ENCODE measurements around the gene SV2B. TPM values are rescaled to one million over a fixed set of nuclear protein-coding genes. Genes with fewer than 3 reads are reported as not detected.

The SV2B gene
- total RNA-seq, 1 experiment from 2014 or later, result 0.44 TPM

GRCh38 chr15:91055548-91056331, 44.3 kb upstream of the SV2B start:
- peaks cover 4% of the 10 kb centered on the region for H3K36me3 Mint-ChIP-seq (ENCODE audit: insufficient read depth, unreplicated experiment)
- peak; percentile 86 for DNase-seq (ENCODE audit: unreplicated experiment)
- intact Hi-C loops (cut with micrococcal nuclease), result loop anchor here (1.0 to 2.0 kb wide), 4 partner anchors 87 to 467 kb away; no protein-coding TSS in a partner anchor
- no peak overlapping the region for H3K27ac Mint-ChIP-seq (ENCODE audit: low read depth, unreplicated experiment)
- CTCF ChIA-PET, result interaction anchor here (0.5 to 7.4 kb wide), 65 partner anchors 9 to 1946 kb away, joined by 3 to 109 read pairs (median 4); partner anchors contain the start of genes SV2B and VPS33B
- no peaks in the 10 kb centered on the region for H3K9me3 Mint-ChIP-seq (ENCODE audit: unreplicated experiment)
- H3K4me3 Mint-ChIP-seq (ENCODE audit: unreplicated experiment), result no peak overlapping the region
- no TSS peak for BruUV-seq (replicated peaks)
- POLR2A ChIA-PET, result interaction anchor here (0.9 to 2.3 kb wide), 5 partner anchors 11 to 217 kb away, joined by 3 to 22 read pairs (median 4); no protein-coding TSS in a partner anchor
- peaks cover 59% of the 10 kb centered on the region for H3K27me3 Mint-ChIP-seq (ENCODE audit: insufficient read depth, unreplicated experiment)
- peak; percentile 78 for TF ChIP-seq CTCF (IDR thresholded peaks at IDR 0.05; ENCODE audit: unreplicated experiment)
- H3K4me1 Mint-ChIP-seq (ENCODE audit: insufficient read depth, unreplicated experiment), result no peaks in the 10 kb centered on the region

DNA sequence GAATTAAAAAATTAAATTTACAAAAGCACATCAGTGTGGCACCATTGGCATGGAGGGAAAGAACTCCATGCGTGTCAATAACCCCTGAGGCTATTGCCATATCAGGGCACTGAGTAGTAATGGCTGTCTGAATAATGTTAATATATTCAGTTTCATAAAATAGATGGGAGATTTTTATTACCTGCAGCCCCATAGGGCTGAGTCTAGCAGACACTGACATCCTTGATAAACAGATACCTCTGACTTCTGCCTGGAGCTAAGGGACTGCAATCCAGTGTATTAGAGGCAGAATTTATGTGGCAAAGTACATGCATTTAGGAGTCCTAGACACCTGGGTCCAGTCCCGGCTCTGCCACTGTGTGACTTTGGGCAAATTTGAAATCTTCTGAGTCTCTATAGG, 38.8 kb upstream of the SV2B start:
- Mint-ChIP-seq H3K4me1 (ENCODE audit: insufficient read depth, unreplicated experiment) (peaks cover 10% of the 10 kb centered on the region), H3K36me3 (ENCODE audit: insufficient read depth, unreplicated experiment) (no peaks in the 10 kb centered on the region), H3K4me3 (ENCODE audit: unreplicated experiment) (no peak overlapping the region), H3K9me3 (ENCODE audit: unreplicated experiment) (no peaks in the 10 kb centered on the region), H3K27ac (ENCODE audit: low read depth, unreplicated experiment) (no peak overlapping the region), H3K27me3 (ENCODE audit: insufficient read depth, unreplicated experiment) (peaks cover 19% of the 10 kb centered on the region)
- ChIA-PET POLR2A (interaction anchor here (0.6 kb wide), 1 partner anchor 133 kb away, joined by 3 read pairs; no protein-coding TSS in a partner anchor), CTCF (interaction anchor here (0.6 to 1.0 kb wide), 4 partner anchors 73 to 249 kb away, joined by 3 to 5 read pairs (median 4); no protein-coding TSS in a partner anchor)
- DNase-seq (ENCODE audit: unreplicated experiment), result no peak
- no TSS peak for BruUV-seq (replicated peaks)
- intact Hi-C loops (cut with micrococcal nuclease), result no loop called here
- no peak for TF ChIP-seq CTCF (IDR thresholded peaks at IDR 0.05; ENCODE audit: unreplicated experiment)

- intact Hi-C loops (cut with micrococcal nuclease), result no loop called here
- POLR2A ChIA-PET, result no interaction called here
- CTCF ChIA-PET, result interaction anchor here (1.0 to 3.0 kb wide), 3 partner anchors 79 to 210 kb away, joined by 4 to 20 read pairs (median 5); no protein-coding TSS in a partner anchor
- Mint-ChIP-seq H3K36me3 (ENCODE audit: insufficient read depth, unreplicated experiment) (no peaks in the 10 kb centered on the region), H3K9me3 (ENCODE audit: unreplicated experiment) (no peaks in the 10 kb centered on the region), H3K4me3 (ENCODE audit: unreplicated experiment) (no peak overlapping the region), H3K27ac (ENCODE audit: low read depth, unreplicated experiment) (no peak overlapping the region), H3K27me3 (ENCODE audit: insufficient read depth, unreplicated experiment) (peaks cover 13% of the 10 kb centered on the region), H3K4me1 (ENCODE audit: insufficient read depth, unreplicated experiment) (peaks cover 17% of the 10 kb centered on the region)
- no peak for DNase-seq (ENCODE audit: unreplicated experiment)
- TF ChIP-seq CTCF (IDR thresholded peaks at IDR 0.05; ENCODE audit: unreplicated experiment), result no peak
- no TSS peak for BruUV-seq (replicated peaks)
Observed at GRCh38 chr15:91061997-91062396, 38.1 kb upstream of the SV2B start.

- peak overlapping the region; percentile 54 for H3K27ac Mint-ChIP-seq (ENCODE audit: low read depth, unreplicated experiment)
- ChIA-PET POLR2A (interaction anchor here (0.6 kb wide), 1 partner anchor 29 kb away, joined by 3 read pairs; no protein-coding TSS in a partner anchor), CTCF (interaction anchor here (0.5 to 2.6 kb wide), 5 partner anchors 10 to 1781 kb away, joined by 3 to 20 read pairs (median 5); partner anchors contain the start of gene HDDC3)
- no TSS peak for BruUV-seq (replicated peaks)
- no peaks in the 10 kb centered on the region for H3K36me3 Mint-ChIP-seq (ENCODE audit: insufficient read depth, unreplicated experiment)
- no peaks in the 10 kb centered on the region for H3K27me3 Mint-ChIP-seq (ENCODE audit: insufficient read depth, unreplicated experiment)
- intact Hi-C loops (cut with micrococcal nuclease), result loop anchor here (5.0 kb wide), 1 partner anchor 37 kb away; the partner anchor contains the start of gene SV2B
- H3K9me3 Mint-ChIP-seq (ENCODE audit: unreplicated experiment), result no peaks in the 10 kb centered on the region
- DNase-seq (ENCODE audit: unreplicated experiment), result peak; percentile 33
- H3K4me3 Mint-ChIP-seq (ENCODE audit: unreplicated experiment), result no peak overlapping the region
- TF ChIP-seq CTCF (IDR thresholded peaks at IDR 0.05; ENCODE audit: unreplicated experiment), result no peak
- peaks cover 23% of the 10 kb centered on the region for H3K4me1 Mint-ChIP-seq (ENCODE audit: insufficient read depth, unreplicated experiment)
Observed at GRCh38 chr15:91065505-91065904, 34.6 kb upstream of the SV2B start.

All from MCF 10A (cell line).